T-cell (primary cell): ENCODE measurements around the gene ZNF391. TPM values are rescaled to one million over a fixed set of nuclear protein-coding genes. Genes with fewer than 3 reads are reported as not detected.
A peak's percentile ranks its signal among the peaks of the same experiment; 100 is the strongest.

Experiments
- ATAC-seq, 4 experiments: fragments of 200-7000 bp in 3 of 4; fragments of 150-1000 bp in 1 of 4; cut with Tn5 transposase; replicated peaks in 1 of 4; 1 replicate in 3 of 4; 2 replicates in 1 of 4; pipeline ENCODE4 v1.10.0; 2021; ENCODE audit warnings: moderate library complexity in 3 of 4, mild to moderate bottlenecking in 2 of 4, moderate number of reproducible peaks in 1 of 4
- CTCF ChIA-PET, 2 donors: fragments of 300-600 bp; sonication (Branson Sonifier 250); formaldehyde crosslinking; loops; one replicate each; lab custom pipeline; 2022; ENCODE audit warnings: antibody characterized with exemption in 2 of 2; lab: Charles Lee
- POLR2A ChIA-PET, 2 donors: fragments of 300-600 bp; sonication (Branson Sonifier 250); formaldehyde crosslinking; loops; one replicate each; lab custom pipeline; 2022; ENCODE audit warnings: antibody characterized with exemption in 2 of 2; lab: Charles Lee
- DNase-seq, 35 experiments: peaks; one replicate each; pipeline versions ENCODE4 v3.0.0 to v3.0.0-alpha.2; 2013 to 2023
- H3K27ac ChIP-seq: one replicate; pipeline ENCODE4 v1.5.1; 2013; ENCODE audit warnings: low read length
- H3K27me3 ChIP-seq, 2 experiments: replicated peaks in 1 of 2; 1 replicate in 1 of 2; 2 replicates in 1 of 2; pipeline versions ENCODE4 v1.6.1 to v1.7.0; 2013; ENCODE audit warnings: low read length in 1 of 2, mixed read lengths in 1 of 2; ENCODE audit not compliant: control insufficient read depth in 2 of 2, insufficient read depth in 2 of 2; ENCODE audit errors: extremely low read depth in 1 of 2
- H3K36me3 ChIP-seq, 2 donors: 1 replicate in 1 of 2; 2 replicates in 1 of 2; pipeline versions ENCODE4 v1.6.1 to v1.7.0; 2013; ENCODE audit warnings: low read length in 1 of 2; ENCODE audit not compliant: control insufficient read depth in 2 of 2, insufficient read depth in 1 of 2; ENCODE audit errors: extremely low read depth in 1 of 2
- H3K4me1 ChIP-seq, 2 experiments: 1 replicate in 1 of 2; 2 replicates in 1 of 2; pipeline versions ENCODE4 v1.6.1 to v1.7.0; 2013; ENCODE audit warnings: low read length in 2 of 2, mixed read lengths in 1 of 2; ENCODE audit not compliant: insufficient read depth in 2 of 2, control insufficient read depth in 1 of 2; ENCODE audit errors: extremely low read depth in 1 of 2
- H3K4me3 ChIP-seq, 2 donors: 1 replicate in 1 of 2; 2 replicates in 1 of 2; pipeline versions ENCODE4 v1.5.1 to v1.7.0; 2013; ENCODE audit warnings: mild to moderate bottlenecking in 2 of 2, low read length in 1 of 2, moderate library complexity in 1 of 2; ENCODE audit not compliant: control insufficient read depth in 1 of 2; ENCODE audit errors: extremely low read depth in 1 of 2
- H3K9me3 ChIP-seq: 2 replicates; pipeline ENCODE4 v1.7.0; 2013
- H3K27ac Mint-ChIP-seq, 2 donors: one replicate each; pipeline ENCODE4 v1.8.0; 2020 to 2021; ENCODE audit warnings: mild to moderate bottlenecking in 2 of 2, mixed read lengths in 2 of 2
- H3K27me3 Mint-ChIP-seq, 2 donors: one replicate each; pipeline ENCODE4 v1.8.0; 2021 to 2022; ENCODE audit warnings: mixed read lengths in 2 of 2
- H3K36me3 Mint-ChIP-seq: one replicate; pipeline ENCODE4 v1.8.0; 2021; ENCODE audit warnings: mixed read lengths
- H3K4me1 Mint-ChIP-seq, 3 donors: one replicate each; pipeline ENCODE4 v1.8.0; 2020 to 2022; ENCODE audit warnings: mixed read lengths in 3 of 3, mild to moderate bottlenecking in 1 of 3
- H3K4me3 Mint-ChIP-seq, 3 donors: one replicate each; pipeline ENCODE4 v1.8.0; 2020 to 2022; ENCODE audit warnings: mild to moderate bottlenecking in 3 of 3, mixed read lengths in 3 of 3, moderate library complexity in 3 of 3
- H3K9me3 Mint-ChIP-seq, 3 donors: one replicate each; pipeline ENCODE4 v1.8.0; 2020 to 2022; ENCODE audit warnings: mixed read lengths in 3 of 3
- WGBS: methylation state at CpG from one replicate; pipeline ENCODE4 v1.1.5; 2013; ENCODE audit warnings: missing lambda C conversion rate; ENCODE audit not compliant: insufficient coverage; 5-methylcytosine and 5-hydroxymethylcytosine counted together
- total RNA-seq, 35 experiments: library from RNA in 6 of 35; stranded (reverse) in 6 of 35; fragments of 120-200 nt in 1 of 35; gene quantifications; one replicate each; pipeline versions ENCODE4 v1.2.1 to v1.2.4 and lab custom pipeline; 2013 to 2026

The ZNF391 gene
- total RNA-seq, result 1 to 10 TPM; 2.0 to 4.5 (median 4.2) TPM
- 2.7 TPM for total RNA-seq (2013)
- total RNA-seq (lab: John Stamatoyannopoulos, UW), result 0.91 to 6.4 (median 2.3) reads per million in 29 experiments

GRCh38 chr6:27388293-27389197 lies at the start of gene ZNF391:
TSS of gene ZNF391 (plus strand) at chr6:27388759. CDS start at chr6:27400371, 11,612 bp downstream.
- 1% methylated on average over 42 of the region's 49 CpGs for WGBS
- Histone ChIP-seq H3K27ac (peak within 1 kb of the TSS; percentile 69), H3K4me3 (peak within 1 kb of the TSS; percentile 84 to 98), H3K27me3 (peaks cover 0 to 9% of the 10 kb centered on the region in 2 experiments), H3K36me3 (no peaks in the 10 kb centered on the region), H3K4me1 (peaks cover 0 to 15% of the 10 kb centered on the region in 2 experiments), H3K9me3 (no peaks in the 10 kb centered on the region)
- ChIA-PET POLR2A (interaction anchor here (0.5 to 0.6 kb wide), 6 partner anchors 41 to 277 kb away, joined by 3 to 6 read pairs (median 4); a partner anchor contains a TSS), CTCF (interaction anchor here in 1 of 2 donors (0.6 to 1.0 kb wide), 3 partner anchors 74 to 155 kb away, joined by 3 to 7 read pairs (median 3); partner anchors contain the start of gene ZNF184)
- no peaks in the 10 kb centered on the region for H3K36me3 Mint-ChIP-seq
- peaks cover 10 to 19% (median 15%) of the 10 kb centered on the region in 3 donors for H3K4me1 Mint-ChIP-seq
- DNase-seq, result peak; percentile 15 to 77 (median 53)
- H3K9me3 Mint-ChIP-seq, result peaks cover 0 to 1% (median under 1%) of the 10 kb centered on the region in 3 donors
- peaks cover 0 to 1% of the 10 kb centered on the region in 2 donors for H3K27me3 Mint-ChIP-seq
- peak within 1 kb of the TSS; percentile 90 to 96 for H3K27ac Mint-ChIP-seq
- H3K4me3 Mint-ChIP-seq, result peak within 1 kb of the TSS; percentile 95 to 96 (median 96)
- ATAC-seq, result peak; percentile 90 to 92 (median 91)

GRCh38 chr6:27352850-27353249 lies 35.7 kb upstream of the ZNF391 start:
- DNase-seq (no peak), ATAC-seq (no peak)
- H3K27ac Mint-ChIP-seq, result no peak overlapping the region
- Histone ChIP-seq H3K4me3 (no peak overlapping the region), H3K9me3 (peaks cover 3% of the 10 kb centered on the region), H3K4me1 (no peaks in the 10 kb centered on the region), H3K36me3 (no peaks in the 10 kb centered on the region), H3K27ac (no peak overlapping the region), H3K27me3 (peaks cover 0 to 10% of the 10 kb centered on the region in 2 experiments)
- ChIA-PET POLR2A (interaction anchor here in 1 of 2 donors (0.7 kb wide), 1 partner anchor 1459 kb away, joined by 3 read pairs; no protein-coding TSS in a partner anchor), CTCF (no interaction called here)
- no CpG with 5 or more reads among the region's 4 CpGs for WGBS
- H3K4me3 Mint-ChIP-seq, result no peak overlapping the region
- H3K4me1 Mint-ChIP-seq, result no peaks in the 10 kb centered on the region
- H3K36me3 Mint-ChIP-seq, result peaks cover 10% of the 10 kb centered on the region
- peaks cover 2 to 9% of the 10 kb centered on the region in 2 donors for H3K27me3 Mint-ChIP-seq
- peaks cover 8 to 49% (median 37%) of the 10 kb centered on the region in 3 donors for H3K9me3 Mint-ChIP-seq

- no peak for ATAC-seq
- ChIA-PET POLR2A (no interaction called here), CTCF (no interaction called here)
- no peak overlapping the region for H3K4me3 ChIP-seq
- peaks cover 20 to 64% (median 55%) of the 10 kb centered on the region in 3 donors for H3K9me3 Mint-ChIP-seq
- H3K27ac ChIP-seq, result no peak overlapping the region
- no peak overlapping the region for H3K4me3 Mint-ChIP-seq
- H3K4me1 ChIP-seq, result no peaks in the 10 kb centered on the region
- no peak overlapping the region for H3K27ac Mint-ChIP-seq
- H3K36me3 ChIP-seq, result peaks cover 0 to 2% of the 10 kb centered on the region in 2 donors
- no peaks in the 10 kb centered on the region for H3K27me3 ChIP-seq
- no peak for DNase-seq
- peaks cover 44% of the 10 kb centered on the region for H3K36me3 Mint-ChIP-seq
- peaks cover 0 to 4% of the 10 kb centered on the region in 2 donors for H3K27me3 Mint-ChIP-seq
- H3K4me1 Mint-ChIP-seq, result no peaks in the 10 kb centered on the region
- WGBS, result no CpG with 5 or more reads among the region's 2 CpGs
- peaks cover 14% of the 10 kb centered on the region for H3K9me3 ChIP-seq
These were observed 29.8 kb upstream of the ZNF391 start for GRCh38 chr6:27358786-27359185.

GRCh38 chr6:27359231-27359630 lies 29.3 kb upstream of the ZNF391 start:
- H3K36me3 Mint-ChIP-seq, result peaks cover 45% of the 10 kb centered on the region
- WGBS, result no CpG with 5 or more reads among the region's 1 CpG

GRCh38 chr6:27368202-27368601 lies 20.4 kb upstream of the ZNF391 start:
- no peaks in the 10 kb centered on the region for H3K27me3 Mint-ChIP-seq
- no peaks in the 10 kb centered on the region for H3K4me1 ChIP-seq
- no peaks in the 10 kb centered on the region for H3K9me3 ChIP-seq
- 87% methylated on average over 5 of the region's 5 CpGs for WGBS
- CTCF ChIA-PET, result interaction anchor here in 1 of 2 donors (0.5 kb wide), 1 partner anchor 216 kb away, joined by 3 read pairs; no protein-coding TSS in a partner anchor
- no peaks in the 10 kb centered on the region for H3K36me3 ChIP-seq
- peaks cover 0 to 14% of the 10 kb centered on the region in 2 experiments for H3K27me3 ChIP-seq
- ATAC-seq, result no peak
- no peak overlapping the region for H3K4me3 ChIP-seq
- POLR2A ChIA-PET, result no interaction called here
- no peak overlapping the region for H3K4me3 Mint-ChIP-seq
- peaks cover 0 to 12% (median 4%) of the 10 kb centered on the region in 3 donors for H3K4me1 Mint-ChIP-seq
- no peak overlapping the region for H3K27ac ChIP-seq
- H3K36me3 Mint-ChIP-seq, result peaks cover 41% of the 10 kb centered on the region
- DNase-seq, result no peak
- H3K9me3 Mint-ChIP-seq, result peaks cover 2 to 11% (median 4%) of the 10 kb centered on the region in 3 donors
- H3K27ac Mint-ChIP-seq, result no peak overlapping the region

More at GRCh38 chr6:27359231-27359630, 29.3 kb upstream of the ZNF391 start:
- Mint-ChIP-seq H3K9me3 (peaks cover 20 to 60% (median 52%) of the 10 kb centered on the region in 3 donors), H3K27ac (no peak overlapping the region), H3K27me3 (peaks cover 0 to 3% of the 10 kb centered on the region in 2 donors), H3K4me3 (no peak overlapping the region), H3K4me1 (no peaks in the 10 kb centered on the region)
- H3K9me3 ChIP-seq, result peaks cover 14% of the 10 kb centered on the region
- POLR2A ChIA-PET, result no interaction called here
- no peak for ATAC-seq
- DNase-seq, result no peak
- CTCF ChIA-PET, result no interaction called here
- no peak overlapping the region for H3K27ac ChIP-seq
- H3K4me3 ChIP-seq, result no peak overlapping the region
- no peaks in the 10 kb centered on the region for H3K4me1 ChIP-seq
- peaks cover 0 to 2% of the 10 kb centered on the region in 2 donors for H3K36me3 ChIP-seq
- H3K27me3 ChIP-seq, result no peaks in the 10 kb centered on the region

- H3K27me3 Mint-ChIP-seq, result no peaks in the 10 kb centered on the region
- peaks cover 2 to 13% of the 10 kb centered on the region in 2 experiments for H3K4me1 ChIP-seq
- no peaks in the 10 kb centered on the region for H3K9me3 ChIP-seq
- H3K4me3 ChIP-seq, result no peak overlapping the region
- H3K27ac ChIP-seq, result no peak overlapping the region
- DNase-seq (no peak), ATAC-seq (no peak)
- ChIA-PET CTCF (no interaction called here), POLR2A (no interaction called here)
- H3K36me3 ChIP-seq, result no peaks in the 10 kb centered on the region
- H3K4me1 Mint-ChIP-seq, result peaks cover 15 to 31% (median 23%) of the 10 kb centered on the region in 3 donors
- no CpG with 5 or more reads among the region's 4 CpGs for WGBS
- H3K27me3 ChIP-seq, result peaks cover 0 to 23% of the 10 kb centered on the region in 2 experiments
- no peak overlapping the region for H3K4me3 Mint-ChIP-seq
- no peak overlapping the region for H3K27ac Mint-ChIP-seq
- peaks cover 34% of the 10 kb centered on the region for H3K36me3 Mint-ChIP-seq
- peaks cover 2 to 11% (median 4%) of the 10 kb centered on the region in 3 donors for H3K9me3 Mint-ChIP-seq
These were observed 18.2 kb upstream of the ZNF391 start for GRCh38 chr6:27370391-27370790.
